Transverse colon (tissue), 4 donors: ENCODE data around the gene HSPB1. TPM values are rescaled to one million over a fixed set of nuclear protein-coding genes. Genes with fewer than 3 reads are reported as not detected.
"Not testable (repeated sequence)": the region's sequence is repeated elsewhere in the genome, so short reads cannot be mapped to it uniquely, and the experiment has no call there.

Experiments
- DNase-seq: peaks from one replicate; pipeline ENCODE4 v3.0.0-alpha.2; 2019
- H3K27ac ChIP-seq, 4 donors: fragments of 200-600 bp; sonication (generic); 2 replicates each; pipeline ENCODE4 v1.5.1; 2016 to 2018; ENCODE audit warnings: inconsistent platforms in 4 of 4
- H3K27me3 ChIP-seq: fragments of 200-600 bp; sonication (generic); 2 replicates; pipeline ENCODE4 v1.5.1; 2017; ENCODE audit warnings: inconsistent platforms
- H3K36me3 ChIP-seq, 4 donors: fragments of 200-600 bp; sonication (generic); 2 replicates each; pipeline ENCODE4 v1.5.1; 2017 to 2019; ENCODE audit warnings: inconsistent platforms in 4 of 4
- H3K4me1 ChIP-seq, 4 donors: fragments of 200-600 bp; sonication (generic); 2 replicates each; pipeline ENCODE4 v1.5.1; 2017 to 2020; ENCODE audit warnings: inconsistent platforms in 4 of 4
- H3K4me3 ChIP-seq, 4 donors: fragments of 200-600 bp; sonication (generic); 1 replicate in 1 of 4; 2 replicates in 3 of 4; pipeline versions ENCODE4 v1.5.1 to v1.6.1; 2017 to 2019; ENCODE audit warnings: inconsistent platforms in 4 of 4
- H3K9me3 ChIP-seq, 2 donors: fragments of 200-600 bp; sonication (generic); 2 replicates each; pipeline ENCODE4 v1.5.1; 2017 to 2019; ENCODE audit warnings: inconsistent platforms in 2 of 2
- CTCF ChIP-seq, 5 experiments: fragments of 200-600 bp in 3 of 5; fragments of 450-650 bp in 2 of 5; sonication (generic) in 3 of 5; IDR thresholded peaks; 1 replicate in 2 of 5; 2 replicates in 3 of 5; pipeline ENCODE4 v1.5.1; 2016 to 2017; ENCODE audit warnings: antibody characterized with exemption in 5 of 5, inconsistent platforms in 3 of 5, mild to moderate bottlenecking in 2 of 5, moderate library complexity in 1 of 5
- EP300 ChIP-seq: sonication (generic); formaldehyde crosslinking; IDR thresholded peaks from one replicate; pipeline ENCODE4 v1.6.1; 2017; ENCODE audit warnings: antibody characterized with exemption, low read depth
- POLR2A ChIP-seq: fragments of 450-650 bp; IDR thresholded peaks from one replicate; pipeline ENCODE4 v1.6.1; 2016; ENCODE audit warnings: antibody characterized with exemption, mild to moderate bottlenecking, moderate library complexity
- POLR2AphosphoS5 ChIP-seq, 3 donors: sonication (generic); formaldehyde crosslinking; IDR thresholded peaks; one replicate each; pipeline ENCODE4 v1.6.1; 2016; ENCODE audit warnings: antibody characterized with exemption in 3 of 3
- WGBS, 2 donors: methylation state at CpG; one replicate each; pipeline ENCODE4 v1.1.5; 2018; ENCODE audit warnings: low coverage in 1 of 2; 5-methylcytosine and 5-hydroxymethylcytosine counted together
- in situ Hi-C, 4 donors: fragments of 200-750 bp; cut with MboI; loops; one replicate each; pipeline versions ENCODE4 v1.15.0 to v1.15.1; 2017; ENCODE audit warnings: low sequenced_read_pairs in 3 of 4, low pct_ligation_motif_present in 1 of 4, low pct_unique_long_range_greater_than_20kb in 1 of 4
- intact Hi-C: fragments of 100-400 bp; cut with DNase I; formaldehyde crosslinking; loops from one replicate; pipeline ENCODE4 v1.15.1; 2023; ENCODE audit warnings: low total_unique reads
- total RNA-seq, 4 donors: library from RNA; depleted of rRNA; stranded (reverse); fragments of >200 nt; gene quantifications; one replicate each; pipeline ENCODE4 v1.1.0, GENCODE V29; 2016

Gene HSPB1
- total RNA-seq, 4 donors from 2014 or later, result 387 to 1,086 (median 519) TPM

- Histone ChIP-seq H3K4me1 (peaks cover 7 to 32% (median 21%) of the 10 kb centered on the region in 4 donors), H3K27ac (no peak overlapping the region), H3K9me3 (no peaks in the 10 kb centered on the region), H3K27me3 (no peaks in the 10 kb centered on the region), H3K4me3 (no peak overlapping the region), H3K36me3 (no peaks in the 10 kb centered on the region)
- TF ChIP-seq EP300, result no peak
- no peak for TF ChIP-seq POLR2A
- TF ChIP-seq CTCF (IDR thresholded peaks at IDR 0.05), result peak; percentile 100
- peak in 2 of 3 donors; percentile 32 to 68 for TF ChIP-seq POLR2AphosphoS5 (IDR thresholded peaks at IDR 0.05)
- in situ Hi-C loops (loop anchor here in 2 of 4 donors (10.0 kb wide), 1 partner anchor 139 kb away; no protein-coding TSS in a partner anchor), intact Hi-C loops (loop anchor here (1.0 kb wide), 2 partner anchors 23 to 136 kb away; no protein-coding TSS in a partner anchor)
- WGBS, 2 donors, result 11 to 83% methylated on average over 1 to 9 of the region's 15 CpGs
- DNase-seq, result peak; percentile 98
These were observed 11.7 kb downstream of the HSPB1 start for GRCh38 chr7:76314042-76314721.

GRCh38 chr7:76314740-76315139, 12.3 kb downstream of the HSPB1 start:
- H3K9me3 ChIP-seq, H3K4me3 ChIP-seq, DNase-seq, H3K27me3 ChIP-seq, H3K36me3 ChIP-seq, H3K27ac ChIP-seq: not testable (repeated sequence)
- in situ Hi-C loops (loop anchor here in 3 of 4 donors (5.0 to 10.0 kb wide), 2 partner anchors 137 to 140 kb away; no protein-coding TSS in a partner anchor), intact Hi-C loops (loop anchor here (1.0 to 5.0 kb wide), 3 partner anchors 23 to 136 kb away; partner anchors contain the start of gene YWHAG)
- 50 to 67% methylated on average over 3 to 6 of the region's 6 CpGs for WGBS, 2 donors
- peaks cover 12 to 37% (median 25%) of the 10 kb centered on the region in 4 donors for H3K4me1 ChIP-seq

DNA sequence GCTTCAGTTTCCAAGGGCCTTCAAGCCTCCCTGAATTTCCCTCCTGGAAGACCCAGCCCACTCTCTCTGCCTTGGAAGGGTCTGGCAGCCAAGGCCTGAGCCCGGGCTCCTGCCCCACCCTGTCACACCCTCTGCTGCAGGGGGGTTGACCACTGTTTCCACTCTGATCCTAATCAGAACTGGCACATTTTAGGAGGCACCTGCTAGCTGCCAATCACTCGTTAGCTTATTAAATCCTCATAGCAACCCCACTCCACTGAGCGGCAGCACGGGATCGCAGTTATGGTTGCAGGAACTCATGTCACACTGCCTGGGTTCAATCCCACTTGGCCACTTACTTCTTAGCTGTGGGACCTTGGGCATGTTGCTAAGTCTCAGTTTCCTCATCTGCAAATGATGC, 12.9 kb downstream of the HSPB1 start:
- no peak overlapping the region for H3K27ac ChIP-seq
- intact Hi-C loops (loop anchor here (5.0 kb wide), 1 partner anchor 42 kb away; the partner anchor contains the start of gene YWHAG), in situ Hi-C loops (loop anchor here in 3 of 4 donors (5.0 to 10.0 kb wide), 2 partner anchors 138 to 141 kb away; no protein-coding TSS in a partner anchor)
- no peaks in the 10 kb centered on the region for H3K36me3 ChIP-seq
- no peak overlapping the region for H3K4me3 ChIP-seq
- H3K27me3 ChIP-seq, result no peaks in the 10 kb centered on the region
- peaks cover 12 to 34% (median 22%) of the 10 kb centered on the region in 4 donors for H3K4me1 ChIP-seq
- H3K9me3 ChIP-seq, result no peaks in the 10 kb centered on the region
- DNase-seq, result peak; percentile 20
- WGBS, 2 donors, result 44% methylated on average over 5 of the region's 5 CpGs; no CpG with 5 or more reads in 1 of the 2 donors
- no peak for TF ChIP-seq EP300
- no peak for TF ChIP-seq POLR2AphosphoS5 (IDR thresholded peaks at IDR 0.05)
- TF ChIP-seq POLR2A, result no peak
- TF ChIP-seq CTCF (IDR thresholded peaks at IDR 0.05), result no peak

DNA sequence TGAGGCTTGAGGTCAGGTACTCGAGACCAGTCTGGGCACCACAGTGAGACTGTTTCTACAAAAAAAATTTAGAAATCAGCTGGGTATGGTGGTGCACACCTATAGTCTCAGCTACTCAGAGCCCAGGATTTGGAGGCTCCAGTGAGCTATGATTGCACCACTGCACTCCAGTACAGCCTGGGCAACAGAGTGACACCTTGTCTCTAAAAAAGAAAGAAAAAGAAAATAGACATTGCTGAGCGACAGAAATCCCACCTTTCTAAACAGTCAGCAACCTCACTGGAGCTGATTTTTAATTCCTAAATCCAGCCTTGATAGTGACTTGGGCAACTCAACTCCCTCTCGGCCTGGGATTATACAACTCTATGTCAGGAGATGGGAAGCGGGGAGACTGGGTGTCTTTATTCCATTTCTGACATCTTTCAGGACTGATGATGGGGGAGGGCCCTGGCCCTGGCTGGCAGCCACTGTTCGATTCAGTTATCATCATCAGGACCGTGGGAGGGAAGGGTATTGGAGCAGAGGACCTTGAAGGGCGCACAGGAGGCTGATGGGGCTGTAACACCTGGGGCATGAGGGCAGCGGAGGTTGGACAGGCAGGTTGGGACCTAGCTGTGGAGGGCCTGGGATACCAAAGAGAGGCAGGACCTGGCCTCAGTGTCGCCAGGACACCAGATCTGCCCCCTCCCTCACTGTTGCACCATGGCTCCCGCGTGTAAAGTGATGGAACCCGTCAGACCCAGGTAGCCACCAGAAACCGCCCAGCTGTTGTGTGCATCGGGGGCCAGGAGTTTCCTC, 14.7 kb downstream of the HSPB1 start:
- 66 to 73% methylated on average over 2 to 14 of the region's 14 CpGs for WGBS, 2 donors

More for the DNA sequence above, 14.7 kb downstream of the HSPB1 start:
- TF ChIP-seq POLR2A, result no peak
- TF ChIP-seq POLR2AphosphoS5 (IDR thresholded peaks at IDR 0.05), result no peak
- no peak for TF ChIP-seq CTCF (IDR thresholded peaks at IDR 0.05)
- no peak for TF ChIP-seq EP300
- Histone ChIP-seq H3K9me3 (no peaks in the 10 kb centered on the region), H3K27me3 (no peaks in the 10 kb centered on the region), H3K4me1 (peaks cover 10 to 25% (median 16%) of the 10 kb centered on the region in 4 donors), H3K4me3 (peak overlapping the region; percentile 29 to 83 (median 69)), H3K27ac (peak overlapping the region; percentile 96 to 98 (median 98)), H3K36me3 (no peaks in the 10 kb centered on the region)
- in situ Hi-C loops (loop anchor here in 3 of 4 donors (5.0 to 10.0 kb wide), 2 partner anchors 140 to 142 kb away; no protein-coding TSS in a partner anchor), intact Hi-C loops (loop anchor here (5.0 kb wide), 1 partner anchor 40 kb away; the partner anchor contains the start of gene YWHAG)
- DNase-seq, result no peak
